DOHH2 (cell line): Measurements from ENCODE around the gene CNTNAP2.

Source experiments
- CTCF ChIP-seq: fragments of 200-600 bp; sonication (generic); IDR thresholded peaks from one replicate; pipeline ENCODE4 v1.5.1; 2014; ENCODE audit warnings: antibody characterized with exemption, mild to moderate bottlenecking, low read depth, low read length; ENCODE audit not compliant: poor library complexity, severe bottlenecking
- EZH2phosphoT487 ChIP-seq: fragments of 200-600 bp; sonication (generic); IDR thresholded peaks from 2 replicates; pipeline ENCODE4 v1.6.1; 2017; ENCODE audit warnings: borderline replicate concordance, mild to moderate bottlenecking, antibody characterized with exemption, low read length, moderate library complexity, mixed read lengths

GRCh38 chr7:148435715-148436114 lies 2319.1 kb downstream of the CNTNAP2 start:
- no peak for TF ChIP-seq CTCF
- no peak for TF ChIP-seq EZH2phosphoT487
